Measurements from ENCODE around the gene UPF2.
"Not testable (repeated sequence)": the region's sequence is repeated elsewhere in the genome, so short reads cannot be mapped to it uniquely, and the experiment has no call there.

Gene UPF2

DNA sequence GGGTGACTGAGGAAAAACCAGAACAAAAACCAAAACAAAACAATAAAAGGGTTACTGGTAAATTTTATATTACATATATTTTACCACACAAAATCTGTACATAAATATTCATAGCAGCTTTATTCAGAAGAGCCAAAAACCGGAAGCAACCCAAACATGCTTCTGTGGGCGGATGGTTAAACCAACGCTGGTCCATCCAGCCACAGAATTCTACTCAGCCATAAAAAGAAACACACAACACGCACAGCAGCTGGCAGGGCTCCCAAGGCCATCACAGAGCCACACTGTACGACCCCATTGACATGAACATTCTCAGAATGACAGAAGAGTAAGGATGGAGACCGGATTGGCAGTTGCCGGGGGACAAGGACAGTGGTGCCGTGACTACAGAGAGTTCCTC, 135.9 kb downstream of the UPF2 start:
- no peak for DNase-seq (ENCODE audit: low read depth, low spot score)

DNA sequence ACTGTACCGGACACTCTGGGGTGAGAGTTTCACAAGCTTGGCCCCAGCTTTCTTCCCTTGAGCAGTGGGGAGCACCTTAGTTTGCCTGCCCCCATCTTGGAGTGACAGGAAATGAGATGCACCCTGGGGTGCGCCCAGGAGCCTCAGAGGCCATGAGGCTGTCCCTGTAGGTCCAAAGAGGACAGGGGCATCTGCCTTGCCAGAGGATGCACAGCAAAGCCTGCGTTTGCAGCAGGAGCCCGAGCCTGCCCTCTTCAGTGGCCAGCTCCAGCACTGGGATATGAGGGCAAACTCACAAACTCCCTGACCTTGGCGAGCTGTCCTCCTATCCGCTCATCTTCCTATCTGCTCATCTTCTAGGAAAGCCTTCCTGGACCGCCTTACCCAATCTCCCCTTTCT, 140.0 kb downstream of the UPF2 start:
- no peak for DNase-seq (ENCODE audit: low read depth, low spot score)

DNA sequence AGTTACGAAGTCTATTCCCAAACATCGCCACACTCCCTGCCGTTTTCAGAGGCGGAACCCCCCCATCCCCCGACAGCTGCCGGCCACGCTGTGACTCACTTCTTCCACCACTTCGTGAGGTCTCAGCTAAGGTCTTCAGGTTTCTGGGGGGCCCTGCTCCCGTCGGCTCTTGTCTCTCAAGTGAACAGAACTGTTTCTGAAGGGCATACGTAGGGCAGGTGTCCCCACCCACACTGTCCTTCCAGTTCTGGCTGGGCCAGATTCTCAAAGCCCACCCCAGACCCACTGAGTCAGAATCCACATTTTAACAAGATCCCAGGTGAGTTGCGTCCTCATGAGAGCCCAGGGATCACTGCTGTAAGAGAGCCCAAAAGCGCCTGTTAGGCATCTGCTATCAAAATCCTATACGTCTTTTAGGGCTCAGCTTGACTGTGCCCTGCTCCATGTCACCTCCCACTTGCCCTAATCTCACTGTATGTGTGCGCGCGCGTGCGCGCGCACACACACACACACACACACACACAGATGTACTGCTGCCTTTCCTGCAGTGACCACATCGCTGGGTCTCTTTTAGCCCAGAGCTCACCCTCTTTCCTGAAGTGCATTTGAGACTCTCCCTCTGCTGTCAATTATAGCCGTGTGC, 140.7 kb downstream of the UPF2 start:
- no peak for DNase-seq (ENCODE audit: low read depth, low spot score)

DNA sequence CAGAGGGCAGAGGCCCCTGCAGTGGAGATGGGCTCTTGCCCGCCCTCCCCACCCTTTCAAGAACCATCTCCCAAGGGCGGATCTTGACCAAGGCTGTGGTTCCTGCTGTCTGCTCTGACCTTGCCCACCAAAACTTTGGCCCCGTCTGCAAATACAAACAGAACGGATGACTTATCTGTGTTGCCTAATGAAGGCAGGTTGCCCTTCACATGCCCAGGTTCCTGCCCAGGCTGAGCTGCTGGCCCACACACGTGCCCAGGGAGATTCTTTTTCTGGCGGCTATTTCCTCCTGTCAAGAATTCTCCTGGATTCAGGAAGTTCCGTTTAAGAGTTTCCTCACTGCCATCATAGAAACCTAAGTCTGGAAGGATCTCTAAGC, 141.2 kb downstream of the UPF2 start:
- no peak for DNase-seq (ENCODE audit: low read depth, low spot score)

DNA sequence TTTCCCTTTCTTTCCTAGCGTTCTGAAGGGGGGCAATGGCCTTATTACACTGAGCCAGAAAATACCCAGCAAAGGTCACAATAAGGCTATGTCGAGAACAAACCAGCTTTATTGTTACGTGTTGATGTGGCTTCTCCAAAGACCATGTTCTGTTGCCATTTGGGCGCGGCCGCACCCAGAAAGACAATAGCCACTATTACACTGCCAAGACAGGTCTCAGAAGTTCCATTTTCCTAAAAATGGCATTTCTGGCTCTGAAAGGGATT, 141.6 kb downstream of the UPF2 start:
- no peak for DNase-seq (ENCODE audit: low read depth, low spot score)

DNA sequence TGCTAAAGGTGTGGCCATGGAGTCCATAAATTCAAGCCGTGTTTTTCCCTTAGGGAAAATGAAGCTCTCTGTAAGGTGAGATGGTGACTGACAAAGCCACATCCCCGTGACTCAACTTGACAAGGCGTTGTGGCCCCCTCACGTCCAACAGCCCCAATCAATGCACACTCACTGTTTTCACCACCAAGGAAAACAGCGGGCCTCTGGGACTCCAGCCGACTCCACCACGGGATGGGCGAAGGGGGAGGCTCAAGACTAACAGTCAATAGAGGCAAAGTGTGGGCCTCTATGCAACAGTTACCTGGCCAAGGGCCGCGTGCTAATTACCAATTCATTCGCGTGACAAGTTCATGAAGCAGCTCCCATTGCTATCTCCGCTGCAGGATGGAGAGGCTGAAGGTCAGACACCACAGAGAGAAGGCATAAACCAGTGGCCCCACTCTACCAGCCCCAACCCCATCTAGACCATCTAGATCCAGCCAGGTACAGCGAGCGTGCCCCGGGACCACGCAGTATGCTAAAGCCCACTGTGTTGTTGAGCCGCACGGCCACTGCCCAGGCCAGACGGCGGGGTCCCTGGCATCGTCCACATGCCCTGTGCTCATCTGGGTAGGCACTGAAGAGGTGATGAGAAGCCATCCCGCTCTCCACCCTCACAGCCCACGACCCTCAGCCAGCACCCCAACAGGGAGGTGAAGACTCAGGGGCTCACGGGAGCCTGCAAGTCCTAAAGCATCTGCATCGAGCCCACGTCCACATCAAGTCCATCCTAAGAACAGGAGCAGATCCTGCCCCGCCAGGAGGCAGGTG, 143.3 kb downstream of the UPF2 start:
- no peak for DNase-seq (ENCODE audit: low read depth, low spot score)

DNA sequence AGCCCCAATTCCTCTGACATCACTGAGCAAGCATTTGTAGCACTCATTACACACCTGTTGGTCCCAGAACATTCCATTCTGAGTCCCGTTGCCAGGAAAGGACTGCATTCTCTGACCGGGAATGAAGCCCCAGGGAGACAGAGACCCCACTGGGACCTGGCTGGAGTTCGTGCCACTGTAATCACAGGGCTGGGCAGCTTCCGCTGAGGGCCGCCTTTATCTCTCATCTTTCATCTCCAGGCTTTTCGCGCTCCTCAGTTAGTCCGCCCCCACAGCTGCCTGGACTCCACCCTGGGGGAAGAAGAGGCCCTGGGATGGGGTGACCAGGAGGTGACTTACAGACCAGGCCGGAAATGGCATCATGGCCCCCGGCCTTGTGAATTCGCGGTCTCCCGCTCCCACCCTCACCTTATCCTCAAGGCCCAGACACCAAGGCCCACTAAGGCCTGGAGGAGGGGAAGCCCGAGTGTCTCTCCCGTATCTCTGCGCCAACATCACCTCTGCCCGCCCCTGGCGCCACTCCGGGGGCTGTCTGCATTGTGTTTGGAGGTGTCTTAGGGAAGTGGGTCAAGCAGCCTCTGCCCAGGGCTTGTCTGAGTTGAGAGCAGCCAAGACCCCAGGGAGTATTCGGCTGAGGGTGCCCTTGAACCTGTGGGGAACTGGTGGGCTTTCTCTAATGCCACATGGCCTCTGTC, 144.1 kb downstream of the UPF2 start:
- DNase-seq (ENCODE audit: low read depth, low spot score), result no peak

DNA sequence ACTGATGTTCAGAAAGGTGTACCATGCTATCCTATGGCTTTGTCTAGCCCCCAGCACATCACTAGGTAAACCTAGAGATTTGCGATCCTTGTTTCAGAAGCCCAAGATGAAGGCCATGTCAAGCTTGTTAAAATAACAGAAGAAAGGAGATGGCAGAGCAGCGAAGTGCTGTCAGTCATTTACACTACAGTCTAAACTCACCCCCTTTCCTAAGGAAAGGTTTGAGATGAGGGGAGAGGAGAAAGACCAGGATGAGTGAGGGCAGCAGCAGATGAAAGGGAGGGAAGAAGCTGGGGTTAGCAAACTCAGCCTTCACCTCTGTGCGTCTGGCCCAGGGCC, 144.6 kb downstream of the UPF2 start:
- no peak for DNase-seq (ENCODE audit: low read depth, low spot score)

DNA sequence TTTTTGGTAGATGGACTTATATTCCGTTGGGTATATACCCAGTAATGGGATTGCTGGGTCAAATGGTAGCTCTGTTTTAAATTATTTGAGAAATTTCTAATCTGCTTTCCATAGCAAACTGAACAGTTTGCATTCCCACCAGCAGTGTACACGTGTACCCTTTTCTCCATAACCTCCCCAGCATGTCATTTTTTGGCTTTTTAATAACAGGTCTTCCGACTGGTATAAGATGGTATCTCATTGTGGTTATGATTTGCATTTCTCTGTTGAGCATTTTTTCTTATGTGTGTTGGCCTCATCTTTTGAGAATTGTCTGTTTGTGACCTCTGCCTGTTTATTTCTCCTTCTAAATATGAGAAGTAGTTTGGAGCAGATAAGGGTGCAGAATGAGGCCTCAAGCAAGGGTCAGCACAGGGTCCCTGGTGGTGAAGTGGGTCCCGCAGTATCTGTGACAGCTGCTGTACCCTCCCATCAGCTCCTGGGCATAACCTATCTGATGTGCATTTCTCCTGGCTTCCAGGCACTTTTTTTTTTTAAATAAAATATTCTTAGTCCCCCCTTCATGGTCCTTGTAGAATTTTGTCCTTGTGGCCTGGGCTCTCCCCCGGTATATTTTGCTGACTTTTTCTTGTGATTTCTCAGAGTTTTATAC, 145.9 kb downstream of the UPF2 start:
- DNase-seq (ENCODE audit: low read depth, low spot score), result no peak

DNA sequence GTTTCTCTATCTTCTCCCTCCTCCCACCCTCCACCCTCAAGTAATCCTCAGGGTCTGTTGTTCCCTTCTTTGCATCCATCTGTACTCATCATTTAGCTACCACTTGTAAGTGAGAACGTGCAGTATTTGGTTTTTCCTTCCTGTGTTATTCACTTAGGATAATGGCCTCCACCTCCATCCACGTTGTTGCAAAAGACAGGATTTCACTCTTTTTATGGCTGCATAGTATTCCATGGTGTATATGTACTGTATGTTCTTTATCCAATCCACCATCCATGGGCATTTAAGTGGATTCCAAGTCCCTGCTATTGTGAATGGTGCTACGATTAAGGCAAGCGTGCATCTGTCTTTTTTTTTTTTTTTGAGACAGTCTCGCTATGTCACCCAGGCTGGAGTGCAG, 147.0 kb downstream of the UPF2 start:
- no peak for DNase-seq (ENCODE audit: low read depth, low spot score)

DNA sequence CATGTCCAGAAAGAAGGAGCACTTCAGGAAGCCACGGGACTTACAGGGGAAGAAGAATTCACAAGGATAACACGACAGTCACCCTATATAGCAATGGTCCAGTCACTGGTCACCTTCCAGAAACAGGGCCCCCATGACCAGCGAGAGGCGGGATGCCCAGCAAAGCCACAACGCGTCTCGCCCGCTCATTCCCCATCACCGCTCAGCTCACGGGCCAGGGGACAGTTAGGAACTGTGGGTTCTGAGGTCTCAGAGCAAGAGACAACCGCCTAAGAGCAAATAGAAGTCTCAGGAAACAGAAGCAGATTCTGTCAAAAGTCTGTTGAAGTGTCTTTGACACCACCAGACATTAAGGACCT, 147.5 kb downstream of the UPF2 start:
- DNase-seq (ENCODE audit: low read depth, low spot score), result no peak

DNA sequence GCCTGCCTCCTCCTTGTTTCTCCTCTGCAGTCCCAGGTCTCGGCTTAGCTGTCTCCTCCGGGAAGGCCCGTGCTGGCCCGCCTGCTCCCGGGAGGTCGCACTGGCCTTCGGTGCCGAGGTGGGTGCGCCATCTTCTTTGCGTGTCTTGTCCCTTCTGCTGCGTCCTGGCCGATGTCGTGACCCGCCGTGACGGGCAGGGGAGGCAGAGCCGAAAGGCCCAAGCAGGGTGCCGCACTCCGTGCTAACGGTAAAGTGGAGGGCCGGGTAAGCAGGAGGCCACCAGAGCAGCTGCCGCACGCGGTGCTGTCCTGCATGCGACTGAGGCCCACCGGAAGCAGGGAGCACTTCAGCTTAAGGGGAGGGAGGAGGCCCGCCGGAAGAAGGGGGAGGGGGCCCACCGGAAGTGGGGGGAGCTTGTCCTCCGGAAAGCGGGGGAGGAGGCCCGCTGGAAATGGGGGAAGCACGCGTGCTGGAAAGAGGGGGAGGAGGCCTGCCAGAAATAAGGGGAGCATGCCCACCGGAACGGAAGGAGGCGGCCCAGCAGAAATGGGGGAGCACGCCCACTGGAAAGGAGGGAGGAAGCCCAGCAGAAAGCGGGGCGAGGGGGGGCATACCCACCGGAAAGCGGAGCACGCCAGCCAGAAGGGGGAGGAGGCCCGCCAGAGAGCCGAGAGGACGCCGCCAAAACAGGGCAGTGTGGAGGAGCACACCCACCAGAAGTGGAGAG, 148.1 kb downstream of the UPF2 start:
- no peak for DNase-seq (ENCODE audit: low read depth, low spot score)

DNA sequence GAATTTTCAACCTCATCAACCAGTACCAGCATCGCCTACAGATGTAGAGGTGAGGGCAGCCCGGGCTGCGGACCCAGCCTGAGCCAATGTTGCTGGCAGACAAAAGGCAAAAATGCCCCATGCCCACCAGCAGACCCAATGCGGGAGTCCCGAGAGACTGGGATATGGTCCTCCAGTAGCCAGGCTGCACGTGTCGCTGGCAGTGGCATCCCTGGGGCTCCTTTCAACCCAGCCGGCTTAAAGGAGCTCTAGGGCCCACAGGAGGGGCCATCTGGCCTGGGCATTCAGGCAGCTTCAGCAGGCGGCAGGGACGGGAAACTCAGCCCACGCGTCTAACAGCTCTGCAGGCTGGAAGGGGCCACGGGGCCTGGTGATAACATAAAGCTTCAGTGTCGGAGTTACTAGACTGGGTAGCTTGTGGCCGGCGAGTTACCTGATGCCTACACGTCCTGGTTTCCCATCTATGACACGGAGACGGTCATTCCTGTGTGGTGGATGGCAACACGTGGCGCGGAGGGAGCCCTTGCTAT, 148.8 kb downstream of the UPF2 start:
- DNase-seq (ENCODE audit: low read depth, low spot score), result no peak

DNA sequence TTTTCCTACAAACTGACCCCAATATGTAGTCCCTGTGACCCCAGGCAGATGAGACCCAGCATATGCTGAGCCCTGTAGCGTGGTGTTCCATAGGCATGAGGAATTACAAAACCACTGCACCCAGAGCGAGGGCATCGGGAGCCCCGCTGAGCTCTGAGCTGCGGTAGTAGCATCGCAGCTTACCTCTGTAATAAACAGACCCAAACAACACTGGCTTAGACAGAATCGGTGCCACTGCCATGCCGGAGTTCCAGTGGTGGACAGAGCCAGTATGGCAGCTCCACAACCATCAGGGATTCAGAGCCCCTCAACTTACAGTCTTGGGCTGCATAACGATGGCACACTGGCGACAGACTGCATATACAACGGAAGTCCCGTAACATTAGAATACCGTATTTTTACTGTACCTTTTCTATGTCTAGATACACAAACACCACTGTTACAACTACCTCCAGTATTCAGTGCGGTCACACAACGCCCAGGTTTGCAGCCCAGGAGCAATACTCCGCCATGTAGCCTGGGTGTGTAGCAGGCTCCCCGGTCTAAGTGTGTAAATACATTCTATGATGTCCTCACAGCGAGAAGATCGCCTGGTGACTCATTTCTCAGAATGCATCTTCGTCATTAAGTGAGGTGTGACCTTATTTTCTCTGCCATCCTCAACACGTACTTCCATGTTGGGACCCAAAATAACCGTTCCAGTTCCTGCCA, 150.7 kb downstream of the UPF2 start:
- no peak for DNase-seq (ENCODE audit: low read depth, low spot score)

DNA sequence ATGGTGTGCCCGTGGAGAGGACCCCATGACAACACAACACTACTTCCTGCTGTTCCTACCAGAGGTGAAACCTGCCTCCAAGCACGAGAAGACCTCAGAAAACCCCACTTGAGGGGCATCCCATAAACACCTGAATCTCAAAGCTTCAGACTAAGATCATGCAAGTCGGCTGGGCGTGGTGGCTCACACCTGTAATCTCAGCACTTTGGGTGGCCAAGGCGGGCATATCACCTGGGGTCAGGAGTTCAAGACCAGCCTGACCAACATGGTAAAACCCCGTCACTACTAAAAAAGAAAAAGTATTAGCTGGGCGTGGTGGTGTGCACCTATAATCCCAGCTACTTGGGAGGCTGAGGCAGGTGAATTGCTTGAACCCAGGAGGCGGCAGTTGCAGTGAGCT, 153.3 kb downstream of the UPF2 start:
- DNase-seq (ENCODE audit: low read depth, low spot score), result not testable (repeated sequence)

DNA sequence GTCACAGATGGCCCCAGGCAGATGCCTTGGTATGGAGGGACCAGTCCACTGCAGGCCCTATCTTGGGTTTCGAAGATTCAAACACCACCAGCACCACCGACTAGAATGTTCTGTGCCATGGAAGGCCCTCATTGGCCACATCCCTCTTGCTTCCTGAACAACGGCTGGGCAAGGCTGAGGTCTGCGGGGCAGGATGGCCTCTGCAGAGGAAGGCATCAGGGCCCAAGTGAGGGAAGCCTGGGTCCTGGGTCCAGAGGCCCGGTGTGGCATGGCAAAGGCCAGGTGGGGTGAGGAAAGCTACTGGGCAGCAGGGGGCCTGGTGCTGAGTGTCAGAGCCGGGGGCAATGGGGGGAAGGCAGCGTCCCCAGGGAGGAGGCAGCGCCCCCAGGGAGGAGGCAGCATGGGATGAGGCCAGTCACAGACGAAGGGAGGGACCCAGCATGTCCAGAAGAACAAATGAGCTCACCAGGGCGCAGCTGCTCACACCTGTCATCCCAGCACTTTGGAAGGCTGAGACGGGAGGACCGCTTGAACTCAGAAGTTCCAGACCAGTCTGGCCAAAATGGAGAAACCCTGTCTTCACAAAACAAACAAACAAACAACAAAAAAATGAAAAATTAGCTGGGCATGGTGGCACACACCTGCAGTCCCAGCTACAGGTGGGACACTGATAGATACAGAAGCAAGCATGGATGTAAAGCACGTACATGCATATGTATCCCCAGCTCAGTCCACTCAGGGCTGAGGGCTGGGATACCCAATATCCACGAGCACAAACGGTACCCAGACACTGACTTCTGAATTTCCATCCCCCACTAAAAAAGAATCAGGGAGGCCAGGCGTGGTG, 155.0 kb downstream of the UPF2 start:
- no peak for DNase-seq (ENCODE audit: low read depth, low spot score)

DNA sequence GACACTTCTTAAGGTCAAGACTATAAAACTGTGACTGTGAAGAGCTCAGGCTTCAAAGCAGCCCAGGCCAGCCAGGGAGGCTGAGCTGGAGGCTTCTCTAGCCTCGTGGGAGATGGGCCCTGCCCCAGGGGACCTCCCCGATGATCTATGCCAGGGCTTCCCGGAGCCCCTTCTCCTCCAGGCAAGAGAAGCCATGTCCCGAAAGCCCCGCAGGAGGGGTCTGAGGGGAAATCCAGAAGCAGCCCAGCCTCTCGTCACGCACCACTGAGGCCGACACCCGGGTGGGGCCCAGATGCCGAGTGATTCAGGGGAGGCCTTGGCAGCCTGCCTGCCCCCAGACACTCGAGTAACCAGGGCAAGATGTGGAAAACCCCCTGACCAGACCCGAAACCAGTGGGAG, 155.8 kb downstream of the UPF2 start:
- DNase-seq (ENCODE audit: low read depth, low spot score), result no peak

DNA sequence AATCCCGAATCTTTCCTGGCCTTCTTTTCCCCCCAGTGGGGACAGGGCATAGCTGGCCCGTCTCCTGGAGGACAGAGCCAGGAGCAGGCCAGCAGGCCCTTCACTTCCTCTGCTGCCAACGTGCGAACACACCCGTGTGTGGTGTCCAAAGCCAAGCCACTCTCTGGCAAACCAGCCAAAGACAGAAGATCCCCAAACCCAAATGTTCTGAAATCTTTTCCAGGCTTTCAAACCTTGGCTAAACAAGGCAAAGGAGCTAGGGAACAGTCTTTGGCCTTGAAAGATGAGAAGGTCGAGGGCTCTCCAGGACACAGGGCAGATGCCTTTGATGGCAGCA, 156.5 kb downstream of the UPF2 start:
- DNase-seq (ENCODE audit: low read depth, low spot score), result no peak

DNA sequence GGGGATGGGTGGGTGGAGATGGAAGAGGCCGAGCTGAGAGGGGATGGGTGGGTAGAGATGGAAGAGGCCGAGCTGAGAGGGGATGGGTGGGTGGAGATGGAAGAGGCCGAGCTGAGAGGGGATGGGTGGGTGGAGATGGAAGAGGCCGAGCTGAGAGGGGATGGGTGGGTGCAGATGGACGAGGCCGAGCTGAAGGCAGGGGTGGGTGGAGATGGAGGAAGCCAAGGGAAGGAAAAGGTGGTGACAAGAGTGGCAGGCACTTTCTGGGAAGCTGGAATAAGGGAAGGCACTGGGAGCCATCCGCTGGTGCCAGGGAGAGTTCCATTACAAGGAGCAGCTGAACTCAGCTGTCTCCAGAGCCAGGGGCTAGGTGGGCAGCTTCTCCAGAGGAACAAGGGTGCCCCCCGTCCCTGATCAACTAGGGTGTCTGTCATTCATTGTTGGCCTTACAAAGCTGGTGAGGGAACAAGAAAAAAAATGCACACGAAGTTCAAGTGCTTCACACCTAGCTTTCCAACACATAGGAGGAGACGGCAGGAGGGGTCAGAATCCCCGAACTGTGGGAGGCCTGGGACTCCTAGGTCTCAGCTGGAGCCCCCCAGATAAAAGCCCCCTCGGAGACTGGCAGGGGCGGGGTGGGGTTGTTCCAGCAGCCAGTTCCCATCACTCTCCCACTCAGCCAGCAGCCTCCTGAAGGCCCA, 157.0 kb downstream of the UPF2 start:
- DNase-seq (ENCODE audit: low read depth, low spot score), result no peak

All from smooth muscle cell of the brain vasculature (primary cell).